Neutrophil (primary cell): Measurements from ENCODE around the gene CYFIP1.

ENCODE experiments used
- H3K27ac ChIP-seq: fragments of 200-600 bp; sonication (generic); 2 replicates; pipeline ENCODE4 v1.5.1; 2016; ENCODE audit warnings: mild to moderate bottlenecking, moderate library complexity
- H3K27me3 ChIP-seq: fragments of 200-600 bp; sonication (generic); 2 replicates; pipeline ENCODE4 v1.6.0; 2016; ENCODE audit warnings: mild to moderate bottlenecking
- H3K36me3 ChIP-seq: fragments of 200-600 bp; sonication (generic); 2 replicates; pipeline ENCODE4 v1.5.1; 2017
- H3K4me1 ChIP-seq, 2 experiments: fragments of 200-600 bp in 1 of 2; sonication (generic) in 1 of 2; 1 replicate in 1 of 2; 2 replicates in 1 of 2; pipeline versions ENCODE4 v1.5.1 to v1.6.1; 2013 to 2016; ENCODE audit warnings: low read depth in 1 of 2, low read length in 1 of 2, mild to moderate bottlenecking in 1 of 2, moderate library complexity in 1 of 2; ENCODE audit not compliant: control insufficient read depth in 1 of 2, insufficient read depth in 1 of 2
- H3K4me3 ChIP-seq, 2 experiments: fragments of 200-600 bp in 1 of 2; sonication (generic) in 1 of 2; 1 replicate in 1 of 2; 2 replicates in 1 of 2; pipeline ENCODE4 v1.5.1; 2013 to 2016; ENCODE audit warnings: low read depth in 1 of 2, low read length in 1 of 2, mild to moderate bottlenecking in 1 of 2, moderate library complexity in 1 of 2
- H3K9me3 ChIP-seq: fragments of 200-600 bp; sonication (generic); 2 replicates; pipeline ENCODE4 v1.5.1; 2016
- CTCF ChIP-seq: fragments of 200-600 bp; sonication (generic); IDR thresholded peaks from 2 replicates; pipeline ENCODE4 v1.5.1; 2016; ENCODE audit warnings: antibody characterized with exemption

CYFIP1 gene

GRCh38 chr15:22951381-22952280, 28.5 kb downstream of the CYFIP1 start:
- no peaks in the 10 kb centered on the region for H3K9me3 ChIP-seq
- TF ChIP-seq CTCF = no peak
- H3K27ac ChIP-seq = no peak overlapping the region
- no peak overlapping the region for H3K4me3 ChIP-seq
- no peaks in the 10 kb centered on the region for H3K36me3 ChIP-seq
- peaks cover 6 to 7% of the 10 kb centered on the region in 2 experiments for H3K4me1 ChIP-seq
- no peaks in the 10 kb centered on the region for H3K27me3 ChIP-seq

GRCh38 chr15:22951031-22951380, 29.2 kb downstream of the CYFIP1 start:
- Histone ChIP-seq H3K4me1 (peaks cover 6 to 7% of the 10 kb centered on the region in 2 experiments), H3K4me3 (no peak overlapping the region), H3K9me3 (no peaks in the 10 kb centered on the region), H3K27me3 (no peaks in the 10 kb centered on the region), H3K27ac (no peak overlapping the region), H3K36me3 (no peaks in the 10 kb centered on the region)
- no peak for TF ChIP-seq CTCF

GRCh38 chr15:22950256-22950990, 29.7 kb downstream of the CYFIP1 start:
- no peak for TF ChIP-seq CTCF
- Histone ChIP-seq H3K9me3 (no peaks in the 10 kb centered on the region), H3K4me1 (peaks cover 6 to 7% of the 10 kb centered on the region in 2 experiments), H3K4me3 (no peak overlapping the region), H3K27me3 (no peaks in the 10 kb centered on the region), H3K36me3 (no peaks in the 10 kb centered on the region), H3K27ac (no peak overlapping the region)

GRCh38 chr15:22949074-22949547, 31.1 kb downstream of the CYFIP1 start:
- no peak overlapping the region for H3K27ac ChIP-seq
- H3K4me3 ChIP-seq = no peak overlapping the region

GRCh38 chr15:22948056-22948455, 32.1 kb downstream of the CYFIP1 start:
- H3K36me3 ChIP-seq = no peaks in the 10 kb centered on the region
- no peak overlapping the region for H3K4me3 ChIP-seq
- TF ChIP-seq CTCF = no peak
- H3K9me3 ChIP-seq = no peaks in the 10 kb centered on the region
- no peaks in the 10 kb centered on the region for H3K27me3 ChIP-seq
- H3K4me1 ChIP-seq = peaks cover 6 to 7% of the 10 kb centered on the region in 2 experiments
- H3K27ac ChIP-seq = no peak overlapping the region

More at GRCh38 chr15:22949074-22949547, 31.1 kb downstream of the CYFIP1 start:
- no peaks in the 10 kb centered on the region for H3K27me3 ChIP-seq
- no peaks in the 10 kb centered on the region for H3K9me3 ChIP-seq
- no peak for TF ChIP-seq CTCF
- H3K36me3 ChIP-seq = no peaks in the 10 kb centered on the region
- peaks cover 6 to 7% of the 10 kb centered on the region in 2 experiments for H3K4me1 ChIP-seq
